Fibroblast of lung (primary cell): Measurements from ENCODE around the gene UNC45A. TPM values are rescaled to one million over a fixed set of nuclear protein-coding genes. Genes with fewer than 3 reads are reported as not detected.
A peak's percentile ranks its signal among the peaks of the same experiment; 100 is the strongest.
"Not testable (repeated sequence)": the region's sequence is repeated elsewhere in the genome, so short reads cannot be mapped to it uniquely, and the experiment has no call there.

Source experiments
- DNase-seq, 2 donors: peaks; one replicate each; pipeline versions ENCODE4 v3.0.0 to v3.0.0-alpha.2; 2010; ENCODE audit warnings: low read depth in 2 of 2
- H2AFZ ChIP-seq: 2 replicates; pipeline ENCODE4 v1.5.1; 2012; ENCODE audit warnings: low read length, control low read depth, inconsistent platforms
- H3K27ac ChIP-seq: 2 replicates; pipeline ENCODE4 v1.5.1; 2011; ENCODE audit warnings: low read length, control low read depth; ENCODE audit not compliant: insufficient read depth
- H3K27me3 ChIP-seq: 2 replicates; pipeline ENCODE4 v1.5.1; 2011; ENCODE audit warnings: mild to moderate bottlenecking, low read length; ENCODE audit not compliant: control insufficient read depth, insufficient read depth
- H3K36me3 ChIP-seq: 2 replicates; pipeline ENCODE4 v1.5.1; 2011; ENCODE audit warnings: low read length; ENCODE audit not compliant: control insufficient read depth, insufficient read depth
- H3K4me1 ChIP-seq: 2 replicates; pipeline ENCODE4 v1.5.1; 2011; ENCODE audit warnings: low read length; ENCODE audit not compliant: control insufficient read depth, insufficient read depth; ENCODE audit errors: extremely low read depth
- H3K4me2 ChIP-seq: 2 replicates; pipeline ENCODE4 v1.5.1; 2011; ENCODE audit warnings: low read length, control low read depth; ENCODE audit not compliant: insufficient read depth; ENCODE audit errors: extremely low read depth
- H3K4me3 ChIP-seq, 4 experiments: fragments of 200-600 bp in 1 of 4; sonication (generic) in 1 of 4; replicated peaks in 1 of 4; 2 replicates each; pipeline ENCODE4 v1.5.1; 2011 to 2016; ENCODE audit warnings: low read length in 4 of 4, low read depth in 3 of 4, mild to moderate bottlenecking in 3 of 4, control low read depth in 2 of 4, inconsistent platforms in 1 of 4, mixed read lengths in 1 of 4; ENCODE audit not compliant: insufficient read depth in 1 of 4; ENCODE audit errors: control extremely low read depth in 1 of 4
- H3K79me2 ChIP-seq: 2 replicates; pipeline ENCODE4 v1.5.1; 2012; ENCODE audit warnings: mild to moderate bottlenecking, low read length, inconsistent platforms; ENCODE audit not compliant: control insufficient read depth, insufficient read depth
- H3K9ac ChIP-seq: 2 replicates; pipeline ENCODE4 v1.5.1; 2011; ENCODE audit warnings: mild to moderate bottlenecking, low read length, control low read depth; ENCODE audit not compliant: insufficient read depth
- H3K9me3 ChIP-seq: 2 replicates; pipeline ENCODE4 v1.5.1; 2012; ENCODE audit warnings: low read depth, low read length; ENCODE audit not compliant: control insufficient read depth, insufficient read depth
- H4K20me1 ChIP-seq: 2 replicates; pipeline ENCODE4 v1.5.1; 2011; ENCODE audit warnings: low read length; ENCODE audit not compliant: control insufficient read depth, insufficient read depth; ENCODE audit errors: extremely low read depth
- EZH2 ChIP-seq: IDR thresholded peaks from 2 replicates; pipeline ENCODE4 v1.5.1; 2012; ENCODE audit warnings: low read length, control low read depth, mild to moderate bottlenecking; ENCODE audit errors: missing control alignments
- polyA plus RNA-seq, 2 donors: library from polyadenylated mRNA; depleted of rRNA in 1 of 2; stranded (reverse) in 1 of 2; unstranded in 1 of 2; fragments of >200 nt; gene quantifications; 2 replicates each; pipeline ENCODE4 v1.2.1, GENCODE V29; 2011 to 2012; ENCODE audit warnings: missing spikeins in 1 of 2
- total RNA-seq: library from RNA; depleted of rRNA; stranded (reverse); fragments of >200 nt; gene quantifications from 2 replicates; pipeline ENCODE4 v1.2.1, GENCODE V29; 2014
- TF ChIP-seq, protein P1 (sequence below), 2 donors: IDR thresholded peaks in 1 of 2; conservative IDR thresholded peaks in 1 of 2; 1 replicate in 1 of 2; 2 replicates in 1 of 2; pipeline ENCODE4 v1.5.1; 2011 to 2012; ENCODE audit warnings: low read length in 2 of 2, control low read depth in 1 of 2, inconsistent platforms in 1 of 2, low read depth in 1 of 2, mild to moderate bottlenecking in 1 of 2

The UNC45A gene
- total and polyA plus RNA-seq, 2 donors (not counting 1 experiment from before 2014, with no cell fraction given) = 41.7 to 104 TPM

DNA sequence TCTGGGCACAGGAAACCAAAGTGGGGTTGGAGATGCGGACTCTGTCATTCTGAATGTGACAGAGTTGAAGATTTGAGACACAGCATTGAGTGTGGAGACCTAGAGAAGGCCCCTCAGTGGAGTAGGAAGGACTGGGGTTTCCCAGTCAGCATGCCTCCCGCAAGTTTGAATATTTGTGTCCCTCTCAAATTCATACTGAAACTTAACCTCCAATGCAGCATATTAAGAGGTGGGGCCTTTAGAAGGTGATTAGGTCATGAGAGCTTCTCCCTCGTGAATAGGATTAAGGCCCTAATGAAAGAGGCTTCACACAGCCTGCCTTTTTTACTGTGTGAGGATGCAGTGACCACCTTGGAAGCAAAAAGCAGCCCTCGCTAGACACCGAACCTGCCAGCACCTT is 10.7 kb upstream of the UNC45A start:
- Histone ChIP-seq H3K4me1 (no peaks in the 10 kb centered on the region), H4K20me1 (no peaks in the 10 kb centered on the region), H3K27ac (no peak overlapping the region), H2AFZ (no peak overlapping the region), H3K79me2 (no peaks in the 10 kb centered on the region), H3K27me3 (no peaks in the 10 kb centered on the region), H3K9ac (no peak overlapping the region), H3K4me2 (no peak overlapping the region), H3K36me3 (peaks cover 7% of the 10 kb centered on the region), H3K4me3 (no peak overlapping the region), H3K9me3 (no peaks in the 10 kb centered on the region)
- no peak for DNase-seq
- TF ChIP-seq, protein P1, sequence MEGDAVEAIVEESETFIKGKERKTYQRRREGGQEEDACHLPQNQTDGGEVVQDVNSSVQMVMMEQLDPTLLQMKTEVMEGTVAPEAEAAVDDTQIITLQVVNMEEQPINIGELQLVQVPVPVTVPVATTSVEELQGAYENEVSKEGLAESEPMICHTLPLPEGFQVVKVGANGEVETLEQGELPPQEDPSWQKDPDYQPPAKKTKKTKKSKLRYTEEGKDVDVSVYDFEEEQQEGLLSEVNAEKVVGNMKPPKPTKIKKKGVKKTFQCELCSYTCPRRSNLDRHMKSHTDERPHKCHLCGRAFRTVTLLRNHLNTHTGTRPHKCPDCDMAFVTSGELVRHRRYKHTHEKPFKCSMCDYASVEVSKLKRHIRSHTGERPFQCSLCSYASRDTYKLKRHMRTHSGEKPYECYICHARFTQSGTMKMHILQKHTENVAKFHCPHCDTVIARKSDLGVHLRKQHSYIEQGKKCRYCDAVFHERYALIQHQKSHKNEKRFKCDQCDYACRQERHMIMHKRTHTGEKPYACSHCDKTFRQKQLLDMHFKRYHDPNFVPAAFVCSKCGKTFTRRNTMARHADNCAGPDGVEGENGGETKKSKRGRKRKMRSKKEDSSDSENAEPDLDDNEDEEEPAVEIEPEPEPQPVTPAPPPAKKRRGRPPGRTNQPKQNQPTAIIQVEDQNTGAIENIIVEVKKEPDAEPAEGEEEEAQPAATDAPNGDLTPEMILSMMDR (conservative IDR thresholded peaks at IDR 0.05 in 1 of 2, IDR thresholded peaks at IDR 0.05 in 1 of 2; ENCODE audit: low read depth in 1 of 2, low read length in 2 of 2) = no peak
- no peak for TF ChIP-seq EZH2

GRCh38 chr15:90926766-90927165 is 8.3 kb upstream of the UNC45A start:
- not testable (repeated sequence) for H2AFZ ChIP-seq, H3K4me2 ChIP-seq, H3K9ac ChIP-seq, H3K36me3 ChIP-seq, H3K4me3 ChIP-seq, H3K4me1 ChIP-seq, H4K20me1 ChIP-seq, H3K27me3 ChIP-seq, H3K27ac ChIP-seq, H3K79me2 ChIP-seq, DNase-seq, H3K9me3 ChIP-seq

- not testable (repeated sequence) for H3K79me2 ChIP-seq, H3K4me2 ChIP-seq, H2AFZ ChIP-seq, H3K36me3 ChIP-seq, H3K9me3 ChIP-seq, H3K4me3 ChIP-seq, DNase-seq, H3K27ac ChIP-seq, H3K9ac ChIP-seq, H3K27me3 ChIP-seq, H3K4me1 ChIP-seq, H4K20me1 ChIP-seq
These were observed 7.0 kb upstream of the UNC45A start for GRCh38 chr15:90928106-90928505.

- Histone ChIP-seq H3K4me1 (peaks cover 8% of the 10 kb centered on the region), H3K79me2 (no peaks in the 10 kb centered on the region), H4K20me1 (no peaks in the 10 kb centered on the region), H3K36me3 (no peaks in the 10 kb centered on the region), H3K4me3 (peak overlapping the region; percentile 18 to 71 (median 48)), H3K9me3 (no peaks in the 10 kb centered on the region), H3K27me3 (no peaks in the 10 kb centered on the region), H3K9ac (peak overlapping the region; percentile 43), H3K4me2 (peak overlapping the region; percentile 65), H2AFZ (peak overlapping the region; percentile 5), H3K27ac (peak overlapping the region; percentile 68)
- no peak for DNase-seq
- TF ChIP-seq, protein P1 (conservative IDR thresholded peaks at IDR 0.05 in 1 of 2, IDR thresholded peaks at IDR 0.05 in 1 of 2; ENCODE audit: low read depth in 1 of 2, low read length in 2 of 2) = no peak
- no peak for TF ChIP-seq EZH2
These were observed 5.7 kb upstream of the UNC45A start for GRCh38 chr15:90929246-90930019.
